ENCODE measurements around the gene KLHL12.

Gene KLHL12

GRCh38 chr1:202892501-202892900 lies 34.5 kb downstream of the KLHL12 start:
- no peak overlapping the region for H4K91ac ChIP-seq (ENCODE audit: low read length)
- no peak overlapping the region for H2BK120ac ChIP-seq (ENCODE audit: low read depth, low read length)
- H2BK15ac ChIP-seq (ENCODE audit: low read depth, poor library complexity, severe bottlenecking), result no peak overlapping the region
- DNase-seq, result no peak
- no peak overlapping the region for H2AFZ ChIP-seq (ENCODE audit: low read depth, low read length)
- 99% methylated on average over 7 of the region's 7 CpGs for WGBS
- H3K27ac ChIP-seq (ENCODE audit: low read length, poor library complexity, severe bottlenecking), result no peak overlapping the region
- H3K23ac ChIP-seq (ENCODE audit: low read length in 2 of 2), result no peak overlapping the region
- no peaks in the 10 kb centered on the region for H3K9me3 ChIP-seq (ENCODE audit: control insufficient read depth, low read length)
- no peak overlapping the region for H3K4me3 ChIP-seq (ENCODE audit: insufficient read depth in 1 of 2, low read depth in 1 of 2, low read length in 2 of 2)
- H2BK12ac ChIP-seq (ENCODE audit: low read length in 2 of 2), result no peak overlapping the region
- H3K27me3 ChIP-seq (ENCODE audit: control insufficient read depth in 1 of 2, insufficient read depth in 1 of 2, low read length in 2 of 2), result no peaks in the 10 kb centered on the region
- H3K18ac ChIP-seq (ENCODE audit: low read depth in 1 of 2, low read length in 2 of 2), result no peak overlapping the region
- peaks cover 26 to 74% of the 10 kb centered on the region in 2 experiments for H3K36me3 ChIP-seq (ENCODE audit: control insufficient read depth in 1 of 2, insufficient read depth in 2 of 2, low read depth in 1 of 2, low read length in 2 of 2)
- H3K4me2 ChIP-seq (ENCODE audit: low read length, poor library complexity, severe bottlenecking), result no peak overlapping the region
- no peaks in the 10 kb centered on the region for H3K79me1 ChIP-seq (replicated peaks; ENCODE audit: low read length, poor library complexity, severe bottlenecking)
- no peak overlapping the region for H2BK5ac ChIP-seq (ENCODE audit: low read depth, low read length, poor library complexity, severe bottlenecking)
- H3K4me1 ChIP-seq (ENCODE audit: control insufficient read depth, insufficient read depth, low read depth, low read length), result peaks cover 1% of the 10 kb centered on the region
- H4K8ac ChIP-seq (ENCODE audit: low read length), result no peak overlapping the region
- H3K4ac ChIP-seq (ENCODE audit: low read depth in 1 of 2, low read length in 2 of 2), result no peak overlapping the region
- H3K9ac ChIP-seq (ENCODE audit: low read length), result no peak overlapping the region
- no peak overlapping the region for H2AK5ac ChIP-seq (ENCODE audit: low read length, severe bottlenecking)
- H3K14ac ChIP-seq (ENCODE audit: low read length in 2 of 2), result no peak overlapping the region

- Histone ChIP-seq H4K8ac (ENCODE audit: low read length) (no peak overlapping the region), H3K27ac (ENCODE audit: low read length, poor library complexity, severe bottlenecking) (no peak overlapping the region), H3K23ac (ENCODE audit: low read length in 2 of 2) (no peak overlapping the region), H4K91ac (ENCODE audit: low read length) (no peak overlapping the region), H3K14ac (ENCODE audit: low read length in 2 of 2) (no peak overlapping the region), H3K4me1 (ENCODE audit: control insufficient read depth, insufficient read depth, low read depth, low read length) (peaks cover 5% of the 10 kb centered on the region), H3K27me3 (ENCODE audit: control insufficient read depth in 1 of 2, insufficient read depth in 1 of 2, low read length in 2 of 2) (no peaks in the 10 kb centered on the region), H3K9ac (ENCODE audit: low read length) (no peak overlapping the region), H3K4me3 (ENCODE audit: insufficient read depth in 1 of 2, low read depth in 1 of 2, low read length in 2 of 2) (no peak overlapping the region), H2BK15ac (ENCODE audit: low read depth, poor library complexity, severe bottlenecking) (no peak overlapping the region), H2BK5ac (ENCODE audit: low read depth, low read length, poor library complexity, severe bottlenecking) (no peak overlapping the region), H3K9me3 (ENCODE audit: control insufficient read depth, low read length) (no peaks in the 10 kb centered on the region), H3K18ac (ENCODE audit: low read depth in 1 of 2, low read length in 2 of 2) (no peak overlapping the region), H3K4ac (ENCODE audit: low read depth in 1 of 2, low read length in 2 of 2) (no peak overlapping the region), H3K4me2 (ENCODE audit: low read length, poor library complexity, severe bottlenecking) (no peak overlapping the region), H2AFZ (ENCODE audit: low read depth, low read length) (no peak overlapping the region), H3K36me3 (ENCODE audit: control insufficient read depth in 1 of 2, insufficient read depth in 2 of 2, low read depth in 1 of 2, low read length in 2 of 2) (peaks cover 18 to 55% of the 10 kb centered on the region in 2 experiments), H3K79me1 (replicated peaks; ENCODE audit: low read length, poor library complexity, severe bottlenecking) (peaks cover 2% of the 10 kb centered on the region), H2AK5ac (ENCODE audit: low read length, severe bottlenecking) (no peak overlapping the region), H2BK120ac (ENCODE audit: low read depth, low read length) (no peak overlapping the region), H2BK12ac (ENCODE audit: low read length in 2 of 2) (no peak overlapping the region)
- DNase-seq, result no peak
- WGBS, result 91% methylated on average over 4 of the region's 4 CpGs
Observed at GRCh38 chr1:202890392-202890791, 36.6 kb downstream of the KLHL12 start.

- WGBS, result under 1% methylated on average over 74 of the region's 84 CpGs
- Histone ChIP-seq H2BK5ac (ENCODE audit: low read depth, low read length, poor library complexity, severe bottlenecking) (peak within 1 kb of the TSS; percentile 21), H4K8ac (ENCODE audit: low read length) (peak within 1 kb of the TSS; percentile 33), H3K9ac (ENCODE audit: low read length) (peak within 1 kb of the TSS; percentile 89), H2AFZ (ENCODE audit: low read depth, low read length) (no peak within 1 kb of the TSS), H3K79me1 (replicated peaks; ENCODE audit: low read length, poor library complexity, severe bottlenecking) (peaks cover 13% of the 10 kb centered on the region), H3K9me3 (ENCODE audit: control insufficient read depth, low read length) (no peaks in the 10 kb centered on the region), H3K23ac (ENCODE audit: low read length in 2 of 2) (no peak within 1 kb of the TSS), H4K91ac (ENCODE audit: low read length) (peak within 1 kb of the TSS; percentile 48), H2BK15ac (ENCODE audit: low read depth, poor library complexity, severe bottlenecking) (peak within 1 kb of the TSS; percentile 6), H3K14ac (ENCODE audit: low read length in 2 of 2) (peak within 1 kb of the TSS in 1 of 2 experiments; percentile 61), H3K18ac (ENCODE audit: low read depth in 1 of 2, low read length in 2 of 2) (peak within 1 kb of the TSS; percentile 63 to 68), H3K4ac (ENCODE audit: low read depth in 1 of 2, low read length in 2 of 2) (peak within 1 kb of the TSS; percentile 49 to 90), H2AK5ac (ENCODE audit: low read length, severe bottlenecking) (no peak within 1 kb of the TSS), H3K27ac (ENCODE audit: low read length, poor library complexity, severe bottlenecking) (peak within 1 kb of the TSS; percentile 89), H3K36me3 (ENCODE audit: control insufficient read depth in 1 of 2, insufficient read depth in 2 of 2, low read depth in 1 of 2, low read length in 2 of 2) (peaks cover 14 to 40% of the 10 kb centered on the region in 2 experiments), H3K4me1 (ENCODE audit: control insufficient read depth, insufficient read depth, low read depth, low read length) (peaks cover 8% of the 10 kb centered on the region), H2BK120ac (ENCODE audit: low read depth, low read length) (peak within 1 kb of the TSS; percentile 6), H3K4me3 (ENCODE audit: insufficient read depth in 1 of 2, low read depth in 1 of 2, low read length in 2 of 2) (peak within 1 kb of the TSS; percentile 75 to 92), H2BK12ac (ENCODE audit: low read length in 2 of 2) (no peak within 1 kb of the TSS), H3K27me3 (ENCODE audit: control insufficient read depth in 1 of 2, insufficient read depth in 1 of 2, low read length in 2 of 2) (no peaks in the 10 kb centered on the region), H3K4me2 (ENCODE audit: low read length, poor library complexity, severe bottlenecking) (peak within 1 kb of the TSS; percentile 91)
- peak; percentile 96 for DNase-seq
Observed at GRCh38 chr1:202888531-202889360, 38.3 kb downstream of the KLHL12 start, which contains the start of gene RABIF. TSS of gene RABIF (minus strand) at chr1:202889149. CDS start at chr1:202889098, 51 bp downstream.

GRCh38 chr1:202888221-202888530 lies 38.9 kb downstream of the KLHL12 start:
- Histone ChIP-seq H3K23ac (ENCODE audit: low read length in 2 of 2) (no peak overlapping the region), H2AFZ (ENCODE audit: low read depth, low read length) (no peak overlapping the region), H3K4me2 (ENCODE audit: low read length, poor library complexity, severe bottlenecking) (peak overlapping the region; percentile 91), H3K9me3 (ENCODE audit: control insufficient read depth, low read length) (no peaks in the 10 kb centered on the region), H3K4me1 (ENCODE audit: control insufficient read depth, insufficient read depth, low read depth, low read length) (peaks cover 8% of the 10 kb centered on the region), H2BK12ac (ENCODE audit: low read length in 2 of 2) (no peak overlapping the region), H3K4me3 (ENCODE audit: insufficient read depth in 1 of 2, low read depth in 1 of 2, low read length in 2 of 2) (peak overlapping the region; percentile 75 to 92), H3K18ac (ENCODE audit: low read depth in 1 of 2, low read length in 2 of 2) (no peak overlapping the region), H3K4ac (ENCODE audit: low read depth in 1 of 2, low read length in 2 of 2) (peak overlapping the region in 1 of 2 experiments; percentile 69), H4K8ac (ENCODE audit: low read length) (no peak overlapping the region), H3K9ac (ENCODE audit: low read length) (peak overlapping the region; percentile 89), H2BK120ac (ENCODE audit: low read depth, low read length) (no peak overlapping the region), H2BK5ac (ENCODE audit: low read depth, low read length, poor library complexity, severe bottlenecking) (no peak overlapping the region), H2AK5ac (ENCODE audit: low read length, severe bottlenecking) (no peak overlapping the region), H3K14ac (ENCODE audit: low read length in 2 of 2) (no peak overlapping the region), H2BK15ac (ENCODE audit: low read depth, poor library complexity, severe bottlenecking) (no peak overlapping the region), H4K91ac (ENCODE audit: low read length) (no peak overlapping the region), H3K36me3 (ENCODE audit: control insufficient read depth in 1 of 2, insufficient read depth in 2 of 2, low read depth in 1 of 2, low read length in 2 of 2) (peaks cover 14 to 38% of the 10 kb centered on the region in 2 experiments), H3K79me1 (replicated peaks; ENCODE audit: low read length, poor library complexity, severe bottlenecking) (peaks cover 14% of the 10 kb centered on the region), H3K27ac (ENCODE audit: low read length, poor library complexity, severe bottlenecking) (peak overlapping the region; percentile 52), H3K27me3 (ENCODE audit: control insufficient read depth in 1 of 2, insufficient read depth in 1 of 2, low read length in 2 of 2) (no peaks in the 10 kb centered on the region)
- 0% methylated on average over 8 of the region's 10 CpGs for WGBS
- peak; percentile 67 for DNase-seq

Data from mesenchymal stem cell (in vitro differentiated cells and primary cell).